K562 (cell line): ENCODE results near the gene MED12. TPM values are rescaled to one million over a fixed set of nuclear protein-coding genes. Genes with fewer than 3 reads are reported as not detected.
A peak's percentile ranks its signal among the peaks of the same experiment; 100 is the strongest.

Experiments used
- BCOR ChIP-seq: fragments of 450-650 bp; IDR thresholded peaks from 2 replicates; pipeline ENCODE4 v1.6.1; 2016
- BRCA1 ChIP-seq, 2 experiments: fragments of 450-650 bp in 1 of 2; sonication (generic) in 1 of 2; formaldehyde crosslinking in 1 of 2; IDR thresholded peaks; 2 replicates each; pipeline versions ENCODE4 v1.5.0 to v1.6.1; 2017 to 2020; ENCODE audit warnings: mild to moderate bottlenecking in 1 of 2, missing genetic modification reagents in 1 of 2
- CBX5 ChIP-seq: IDR thresholded peaks from 2 replicates; pipeline ENCODE4 v1.6.1; 2014; ENCODE audit warnings: low read depth, borderline replicate concordance
- CUX1 ChIP-seq: fragments of 200-800 bp; sonication (Bioruptor generic); IDR thresholded peaks from 2 replicates; pipeline ENCODE4 v1.6.1; 2016; ENCODE audit warnings: missing genetic modification characterization, missing compliant biosample characterization
- GTF2E2 ChIP-seq: fragments of 200-800 bp; sonication (Bioruptor generic); IDR thresholded peaks from 2 replicates; pipeline ENCODE4 v1.6.1; 2016; ENCODE audit warnings: missing genetic modification characterization, missing compliant biosample characterization
- NCOR1 ChIP-seq: fragments of 450-650 bp; IDR thresholded peaks from 2 replicates; pipeline ENCODE4 v1.6.1; 2016; ENCODE audit warnings: mild to moderate bottlenecking, moderate library complexity
- PHF21A ChIP-seq: fragments of 450-650 bp; IDR thresholded peaks from 2 replicates; pipeline ENCODE4 v1.6.1; 2017; ENCODE audit warnings: low read depth, borderline replicate concordance
- POLR3G ChIP-seq: IDR thresholded peaks from 2 replicates; pipeline ENCODE4 v1.6.1; 2011; ENCODE audit not compliant: insufficient read length, insufficient replicate concordance; ENCODE audit errors: extremely low read depth
- PRDM10 ChIP-seq: fragments of 450-650 bp; IDR thresholded peaks from 2 replicates; pipeline ENCODE4 v1.6.1; 2018; ENCODE audit not compliant: partially characterized antibody
- RFX1 ChIP-seq: fragments of 450-650 bp; IDR thresholded peaks from 2 replicates; pipeline ENCODE4 v1.6.1; 2016; ENCODE audit warnings: mild to moderate bottlenecking, moderate library complexity
- SPI1 ChIP-seq: IDR thresholded peaks from 2 replicates; pipeline ENCODE4 v1.6.1; 2011; ENCODE audit warnings: low read depth, low read length, control low read depth, borderline replicate concordance
- SRSF3 ChIP-seq: fragments of 200-400 bp; formaldehyde crosslinking; IDR thresholded peaks from 2 replicates; pipeline ENCODE4 v1.6.1; 2016; ENCODE audit warnings: mild to moderate bottlenecking, low read length, moderate library complexity; ENCODE audit not compliant: insufficient read depth
- SRSF7 ChIP-seq: fragments of 200-400 bp; formaldehyde crosslinking; optimal IDR thresholded peaks from 2 replicates; pipeline ENCODE3; 2017; ENCODE audit warnings: mild to moderate bottlenecking, low read depth, low read length
- TEAD4 ChIP-seq, 2 experiments: sonication (generic) in 1 of 2; formaldehyde crosslinking in 1 of 2; IDR thresholded peaks; 2 replicates each; pipeline versions ENCODE4 v1.6.1 to v1.8.0; 2012 to 2022; ENCODE audit warnings: borderline replicate concordance in 1 of 2, inconsistent platforms in 1 of 2, low read length in 1 of 2, mild to moderate bottlenecking in 1 of 2, missing genetic modification reagents in 1 of 2
- ZBTB43 ChIP-seq: sonication (generic); formaldehyde crosslinking; IDR thresholded peaks from 2 replicates; pipeline ENCODE4 v1.8.0; 2023; ENCODE audit warnings: mild to moderate bottlenecking, missing genetic modification reagents
- ZBTB7A ChIP-seq: IDR thresholded peaks from 2 replicates; pipeline ENCODE4 v1.6.1; 2011; ENCODE audit warnings: low read depth, mild to moderate bottlenecking, low read length, moderate library complexity, borderline replicate concordance; ENCODE audit not compliant: control insufficient read depth
- ZFP36 ChIP-seq: fragments of 150-350 bp; IDR thresholded peaks from 2 replicates; pipeline ENCODE4 v1.6.1; 2018; ENCODE audit warnings: low read length, low read depth; ENCODE audit not compliant: partially characterized antibody
- ZKSCAN1 ChIP-seq: fragments of 150-350 bp; IDR thresholded peaks from 2 replicates; pipeline ENCODE4 v1.6.1; 2016; ENCODE audit warnings: low read depth, low read length
- ZNF197 ChIP-seq: fragments of 200-800 bp; sonication (Bioruptor generic); IDR thresholded peaks from 2 replicates; pipeline ENCODE4 v1.6.1; 2016; ENCODE audit warnings: low read depth, missing genetic modification characterization, missing compliant biosample characterization
- polyA plus RNA-seq, 8 experiments: library from polyadenylated mRNA; depleted of rRNA in 4 of 8; stranded (reverse) in 5 of 8; unstranded in 3 of 8; fragments of >200 nt; fragmentation: Nextera tagmentation in 2 of 8; fragmentation: Illumina TruSeq in 1 of 8; extraction: Ambion mirVana in 2 of 8; extraction: Trizol in 1 of 8; gene quantifications; 2 replicates each; pipeline versions ENCODE4 v1.2.1 to v1.2.3, GENCODE V29; 2011 to 2014; ENCODE audit warnings: inconsistent platforms in 1 of 8, missing spikeins in 1 of 8
- total RNA-seq, 7 experiments: library from RNA; depleted of rRNA in 6 of 7; stranded (reverse); fragments of >200 nt in 6 of 7; fragmentation: Illumina TruSeq in 2 of 7; extraction: Trizol in 2 of 7; gene quantifications; 2 replicates each; pipeline versions ENCODE4 v1.2.1 to v1.2.3, GENCODE V29; 2011 to 2021; ENCODE audit warnings: low replicate concordance in 1 of 7

The MED12 gene
- total and polyA plus RNA-seq, 9 of the 15 experiments (the other 6 are each of a cell fraction or from before 2014, with no cell fraction given) = 1.6 to 49.7 (median 8.6) TPM

GRCh38 chrX:71162981-71163380, 44.6 kb downstream of the MED12 start (continued):
- TF ChIP-seq CUX1 (CRISPR knock-in tag) (no peak), POLR3G (no peak), GTF2E2 (no peak), BCOR (no peak), RFX1 (peak; percentile 82), SRSF7 (no peak), PRDM10 (peak; percentile 66), TEAD4 (IDR thresholded peaks at IDR 0.05; ENCODE audit: low read length) (no peak), TEAD4 (CRISPR knock-in tag; IDR thresholded peaks at IDR 0.05; ENCODE audit: borderline replicate concordance) (no peak), NCOR1 (no peak), ZKSCAN1 (no peak), ZNF197 (CRISPR knock-in tag) (no peak), ZBTB43 (no peak), CBX5 (no peak), SPI1 (peak; percentile 55; the same call in 1 of the 2 replicates), SRSF3 (no peak), PHF21A (no peak), BRCA1 (IDR thresholded peaks at IDR 0.05) (no peak), BRCA1 (CRISPR knock-in tag; IDR thresholded peaks at IDR 0.05) (no peak), ZFP36 (no peak), ZBTB7A (no peak)
